SK-N-SH treated with all-trans-retinoic acid at 6 μM for 48 hours (cell line): Measurements from ENCODE around the gene PECR.
"Not testable (repeated sequence)": the region's sequence is repeated elsewhere in the genome, so short reads cannot be mapped to it uniquely, and the experiment has no call there.

Experiments
- ARNTL ChIP-seq: fragments of 450-650 bp; formaldehyde crosslinking; IDR thresholded peaks from 2 replicates; pipeline ENCODE4 v1.5.0; 2020; ENCODE audit warnings: low read depth, mild to moderate bottlenecking, moderate library complexity, borderline replicate concordance
- ESRRG ChIP-seq: fragments of 250-450 bp; sonication (Bioruptor Pico); IDR thresholded peaks from 2 replicates; pipeline ENCODE4 v1.6.1; 2021; ENCODE audit warnings: mild to moderate bottlenecking
- GLIS3 ChIP-seq: fragments of 250-450 bp; sonication (Bioruptor Pico); IDR thresholded peaks from 2 replicates; pipeline ENCODE4 v1.5.0; 2020; ENCODE audit warnings: mild to moderate bottlenecking, moderate library complexity
- ISL1 ChIP-seq: fragments of 250-450 bp; sonication (Bioruptor Pico); IDR thresholded peaks from 2 replicates; pipeline ENCODE4 v2.1.2; 2022; ENCODE audit warnings: mild to moderate bottlenecking, moderate library complexity
- OSR1 ChIP-seq: fragments of 250-450 bp; sonication (Bioruptor Pico); IDR thresholded peaks from 2 replicates; pipeline ENCODE4 v1.8.0; 2022; ENCODE audit warnings: moderate library complexity, mild to moderate bottlenecking, inconsistent platforms
- RARB ChIP-seq: fragments of 250-450 bp; sonication (Bioruptor Pico); IDR thresholded peaks from 2 replicates; pipeline ENCODE4 v1.8.0; 2021; ENCODE audit warnings: mild to moderate bottlenecking, moderate library complexity
- TCF4 ChIP-seq: fragments of 250-450 bp; sonication (Bioruptor Pico); IDR thresholded peaks from 2 replicates; pipeline ENCODE4 v1.8.0; 2021; ENCODE audit warnings: mild to moderate bottlenecking, moderate library complexity, borderline replicate concordance
- TOX ChIP-seq: fragments of 250-450 bp; sonication (Bioruptor Pico); IDR thresholded peaks from 2 replicates; pipeline ENCODE4 v1.8.0; 2021; ENCODE audit warnings: mild to moderate bottlenecking, moderate library complexity, borderline replicate concordance
- ZFP3 ChIP-seq: fragments of 250-450 bp; sonication (Bioruptor Pico); IDR thresholded peaks from 2 replicates; pipeline ENCODE4 v1.5.0; 2020; ENCODE audit warnings: mild to moderate bottlenecking, moderate library complexity
- ZNF565 ChIP-seq: fragments of 450-650 bp; formaldehyde crosslinking; conservative IDR thresholded peaks from 2 replicates; pipeline ENCODE4 v1.5.0; 2020; ENCODE audit warnings: low read depth, mild to moderate bottlenecking, moderate library complexity

DNA sequence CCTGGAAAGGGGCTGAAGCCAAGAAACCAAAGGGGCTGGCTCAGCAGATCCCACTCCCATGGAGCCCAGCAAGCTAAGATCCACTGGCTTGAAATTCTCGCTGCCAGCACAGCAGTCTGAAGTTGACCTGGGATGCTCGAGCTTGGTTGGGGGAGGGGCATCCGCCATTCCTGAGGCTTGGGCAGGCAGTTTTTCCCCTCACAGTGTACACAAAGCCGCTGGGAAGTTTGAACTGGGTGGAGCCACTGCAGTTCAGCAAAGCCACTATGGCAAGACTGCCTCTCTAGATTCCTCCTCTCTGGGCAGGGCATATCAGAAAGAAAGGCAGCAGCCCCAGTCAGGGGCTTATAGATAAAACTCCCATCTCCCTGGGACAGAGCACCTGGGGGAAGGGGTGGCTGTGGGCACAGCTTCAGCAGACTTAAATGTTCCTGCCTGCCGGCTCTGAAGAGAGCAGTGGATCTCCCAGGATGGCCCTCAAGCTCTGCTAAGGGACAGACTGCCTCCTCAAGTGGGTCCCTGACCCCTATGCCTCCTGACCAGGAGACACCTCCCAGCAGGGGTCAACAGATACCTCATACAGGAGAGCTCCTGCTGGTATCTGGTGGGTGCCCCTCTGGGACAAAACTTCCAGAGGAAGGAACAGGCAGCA lies 92.9 kb downstream of the PECR start:
- not testable (repeated sequence) for TF ChIP-seq TOX (CRISPR knock-in tag); GLIS3 (CRISPR knock-in tag); ZNF565; RARB (CRISPR knock-in tag); ZFP3; ESRRG (CRISPR knock-in tag); OSR1 (CRISPR knock-in tag); ARNTL (CRISPR knock-in tag); TCF4 (CRISPR knock-in tag); ISL1 (CRISPR knock-in tag)
